ENCODE results near the gene RAP2A. TPM values are rescaled to one million over a fixed set of nuclear protein-coding genes. Genes with fewer than 3 reads are reported as not detected.
A peak's percentile ranks its signal among the peaks of the same experiment; 100 is the strongest.

RAP2A gene
- total and polyA plus RNA-seq, 4 donors = 3.1 to 37.2 (median 6.7) TPM

- Histone ChIP-seq H3K9me3 (ENCODE audit: control insufficient read depth in 4 of 4, low read length in 3 of 4) (no peaks in the 10 kb centered on the region), H3K4me1 (ENCODE audit: control insufficient read depth in 4 of 4, insufficient read depth in 4 of 4, low read length in 3 of 4) (peaks cover 0 to 16% (median 10%) of the 10 kb centered on the region in 4 donors), H3K36me3 (ENCODE audit: control insufficient read depth in 4 of 4, insufficient read depth in 3 of 4, low read depth in 1 of 4, low read length in 3 of 4) (no peaks in the 10 kb centered on the region), H3K4me3 (ENCODE audit: low read depth in 1 of 3, low read length in 3 of 3) (no peak overlapping the region), H3K9ac (ENCODE audit: low read depth in 1 of 2, low read length in 2 of 2) (no peak overlapping the region), H3K27ac (ENCODE audit: low read depth in 1 of 2, low read length in 2 of 2) (no peak overlapping the region), H3K27me3 (ENCODE audit: control insufficient read depth in 4 of 4, insufficient read depth in 4 of 4, low read length in 3 of 4) (no peaks in the 10 kb centered on the region)
- no peak for DNase-seq (ENCODE audit: low spot score)
- 80% methylated on average over 4 of the region's 4 CpGs for WGBS
- TF ChIP-seq RXRA (IDR thresholded peaks at IDR 0.05) = no peak
- no peak for TF ChIP-seq HNF4A (conservative IDR thresholded peaks at IDR 0.05)
- TF ChIP-seq, protein P1, sequence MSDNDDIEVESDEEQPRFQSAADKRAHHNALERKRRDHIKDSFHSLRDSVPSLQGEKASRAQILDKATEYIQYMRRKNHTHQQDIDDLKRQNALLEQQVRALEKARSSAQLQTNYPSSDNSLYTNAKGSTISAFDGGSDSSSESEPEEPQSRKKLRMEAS (IDR thresholded peaks at IDR 0.05) = no peak
- no peak for TF ChIP-seq NR2F2 (IDR thresholded peaks at IDR 0.05)
- no peak for TF ChIP-seq YY1 (IDR thresholded peaks at IDR 0.05)
- no peak for TF ChIP-seq EGR1 (IDR thresholded peaks at IDR 0.05; ENCODE audit: low read depth in 2 of 2)
Observed at GRCh38 chr13:97430296-97430695, 3.7 kb upstream of the RAP2A start.

DNA sequence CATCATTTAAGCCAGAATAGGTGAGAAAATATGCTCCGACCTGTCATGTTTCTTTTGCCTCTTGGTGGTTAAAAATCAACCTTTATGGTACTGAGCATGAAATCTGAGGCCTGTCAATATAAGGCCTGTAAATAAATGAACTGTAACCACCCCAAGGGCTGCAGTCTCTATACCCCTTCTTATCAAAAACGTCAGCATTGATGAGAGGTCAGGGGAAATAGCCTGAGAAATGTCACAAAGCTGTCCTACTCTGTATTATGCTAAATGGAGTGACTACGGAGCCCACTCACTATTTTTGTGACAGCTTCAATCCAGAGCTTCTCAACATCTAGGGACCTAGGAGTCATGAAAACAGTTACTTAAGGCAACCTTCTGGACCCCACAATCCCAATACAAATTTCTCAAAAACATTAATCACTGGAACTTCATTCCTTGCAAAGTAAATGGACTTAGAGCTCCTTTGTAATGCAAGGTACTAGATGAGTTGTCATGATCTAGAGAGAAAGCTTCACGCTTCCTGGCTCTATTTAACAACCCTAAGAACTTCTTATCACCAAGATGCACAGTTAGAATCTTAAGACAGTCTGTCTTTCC lies 2.7 kb upstream of the RAP2A start:
- TF ChIP-seq RXRA (IDR thresholded peaks at IDR 0.05) (no peak), RAD21 (IDR thresholded peaks at IDR 0.05) (no peak), TAF1 (conservative IDR thresholded peaks at IDR 0.05) (no peak), REST (IDR thresholded peaks at IDR 0.05) (no peak), HNF4A (conservative IDR thresholded peaks at IDR 0.05) (no peak), GABPA (IDR thresholded peaks at IDR 0.05 in 1 of 2, conservative IDR thresholded peaks at IDR 0.05 in 1 of 2) (no peak), FOXA2 (IDR thresholded peaks at IDR 0.05) (no peak), NR2F2 (IDR thresholded peaks at IDR 0.05) (no peak), YY1 (IDR thresholded peaks at IDR 0.05) (no peak), FOXA1 (IDR thresholded peaks at IDR 0.05) (no peak)
- Histone ChIP-seq H3K9ac (ENCODE audit: low read depth in 1 of 2, low read length in 2 of 2) (no peak overlapping the region), H3K4me3 (ENCODE audit: low read depth in 1 of 3, low read length in 3 of 3) (no peak overlapping the region), H3K9me3 (ENCODE audit: control insufficient read depth in 4 of 4, low read length in 3 of 4) (no peaks in the 10 kb centered on the region), H3K27me3 (ENCODE audit: control insufficient read depth in 4 of 4, insufficient read depth in 4 of 4, low read length in 3 of 4) (no peaks in the 10 kb centered on the region), H3K36me3 (ENCODE audit: control insufficient read depth in 4 of 4, insufficient read depth in 3 of 4, low read depth in 1 of 4, low read length in 3 of 4) (no peaks in the 10 kb centered on the region), H3K27ac (ENCODE audit: low read depth in 1 of 2, low read length in 2 of 2) (no peak overlapping the region), H3K4me1 (ENCODE audit: control insufficient read depth in 4 of 4, insufficient read depth in 4 of 4, low read length in 3 of 4) (peaks cover 0 to 16% (median 10%) of the 10 kb centered on the region in 4 donors)
- 79% methylated on average over 4 of the region's 4 CpGs for WGBS
- no peak for DNase-seq (ENCODE audit: low spot score)

DNA sequence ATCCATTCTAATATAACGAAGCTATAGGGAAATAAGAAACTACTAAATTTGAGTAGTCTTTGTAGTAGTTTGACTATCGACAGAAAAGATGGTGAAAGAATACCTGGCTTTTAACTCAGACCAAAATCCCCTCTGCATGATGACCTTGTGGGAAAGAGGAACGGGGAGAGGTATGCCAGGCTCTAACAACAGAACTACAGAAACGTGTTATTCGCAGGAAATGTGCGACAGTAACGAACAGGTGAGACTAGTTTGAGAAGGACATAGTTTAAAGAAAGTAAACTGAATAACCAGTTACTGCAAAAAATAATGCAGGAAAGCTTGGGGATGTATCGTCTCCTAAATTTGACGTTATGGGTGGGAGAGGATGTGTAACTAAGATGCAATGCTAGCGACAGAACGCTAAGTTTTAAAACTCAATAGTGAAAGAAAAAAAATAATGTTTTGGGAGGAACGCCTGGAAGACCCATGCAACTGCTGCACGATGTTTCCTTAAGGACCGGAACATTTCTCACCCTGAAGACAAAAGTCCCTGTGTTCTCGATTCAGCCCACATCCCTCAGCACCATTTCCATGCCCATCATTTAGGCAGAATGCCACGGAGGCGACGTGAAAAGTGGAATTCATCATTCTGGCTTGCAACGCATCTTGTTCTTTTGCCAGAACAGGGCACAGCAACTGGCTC lies 1.6 kb upstream of the RAP2A start:
- Histone ChIP-seq H3K4me3 (ENCODE audit: low read depth in 1 of 3, low read length in 3 of 3) (peak overlapping the region; percentile 50 to 99 (median 84)), H3K9ac (ENCODE audit: low read depth in 1 of 2, low read length in 2 of 2) (peak overlapping the region in 1 of 2 donors; percentile 57), H3K9me3 (ENCODE audit: control insufficient read depth in 4 of 4, low read length in 3 of 4) (no peaks in the 10 kb centered on the region), H3K27me3 (ENCODE audit: control insufficient read depth in 4 of 4, insufficient read depth in 4 of 4, low read length in 3 of 4) (no peaks in the 10 kb centered on the region), H3K27ac (ENCODE audit: low read depth in 1 of 2, low read length in 2 of 2) (peak overlapping the region; percentile 3 to 74), H3K36me3 (ENCODE audit: control insufficient read depth in 4 of 4, insufficient read depth in 3 of 4, low read depth in 1 of 4, low read length in 3 of 4) (no peaks in the 10 kb centered on the region), H3K4me1 (ENCODE audit: control insufficient read depth in 4 of 4, insufficient read depth in 4 of 4, low read length in 3 of 4) (peaks cover 0 to 16% (median 10%) of the 10 kb centered on the region in 4 donors)
- no peak for DNase-seq (ENCODE audit: low spot score)
- TF ChIP-seq YY1 (IDR thresholded peaks at IDR 0.05) = no peak
- peak in 1 of 2 donors; percentile 32 for TF ChIP-seq RAD21 (IDR thresholded peaks at IDR 0.05)
- 13% methylated on average over 19 of the region's 19 CpGs for WGBS

Measured in liver (tissue), 9 donors.